GM12873 (cell line): Measurements from ENCODE around the gene SNX19.

ENCODE experiments used
- CTCF ChIP-seq: IDR thresholded peaks from 2 replicates; pipeline ENCODE4 v1.5.1; 2012; ENCODE audit warnings: low read depth, mild to moderate bottlenecking, moderate library complexity, low read length, control low read depth; ENCODE audit not compliant: insufficient read depth; ENCODE audit errors: missing control alignments

The SNX19 gene

DNA sequence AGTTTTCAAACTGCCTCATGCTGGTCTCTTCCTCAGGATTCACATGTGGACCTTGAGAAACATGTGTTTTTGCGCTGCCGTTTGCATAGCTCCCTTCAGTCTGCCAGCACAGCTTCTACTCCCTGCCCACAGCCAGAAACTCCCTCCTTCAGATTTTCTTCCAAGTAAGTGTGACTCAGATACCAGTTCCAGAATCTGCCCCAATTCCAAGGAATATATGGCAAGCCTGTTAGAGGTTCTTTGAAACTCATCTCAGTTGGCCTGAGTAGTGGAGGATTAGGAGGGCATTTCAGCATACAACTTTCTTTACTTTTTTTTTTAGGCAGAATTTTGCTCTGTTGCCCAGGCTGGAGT, 67.1 kb downstream of the SNX19 start:
- TF ChIP-seq CTCF: no peak

DNA sequence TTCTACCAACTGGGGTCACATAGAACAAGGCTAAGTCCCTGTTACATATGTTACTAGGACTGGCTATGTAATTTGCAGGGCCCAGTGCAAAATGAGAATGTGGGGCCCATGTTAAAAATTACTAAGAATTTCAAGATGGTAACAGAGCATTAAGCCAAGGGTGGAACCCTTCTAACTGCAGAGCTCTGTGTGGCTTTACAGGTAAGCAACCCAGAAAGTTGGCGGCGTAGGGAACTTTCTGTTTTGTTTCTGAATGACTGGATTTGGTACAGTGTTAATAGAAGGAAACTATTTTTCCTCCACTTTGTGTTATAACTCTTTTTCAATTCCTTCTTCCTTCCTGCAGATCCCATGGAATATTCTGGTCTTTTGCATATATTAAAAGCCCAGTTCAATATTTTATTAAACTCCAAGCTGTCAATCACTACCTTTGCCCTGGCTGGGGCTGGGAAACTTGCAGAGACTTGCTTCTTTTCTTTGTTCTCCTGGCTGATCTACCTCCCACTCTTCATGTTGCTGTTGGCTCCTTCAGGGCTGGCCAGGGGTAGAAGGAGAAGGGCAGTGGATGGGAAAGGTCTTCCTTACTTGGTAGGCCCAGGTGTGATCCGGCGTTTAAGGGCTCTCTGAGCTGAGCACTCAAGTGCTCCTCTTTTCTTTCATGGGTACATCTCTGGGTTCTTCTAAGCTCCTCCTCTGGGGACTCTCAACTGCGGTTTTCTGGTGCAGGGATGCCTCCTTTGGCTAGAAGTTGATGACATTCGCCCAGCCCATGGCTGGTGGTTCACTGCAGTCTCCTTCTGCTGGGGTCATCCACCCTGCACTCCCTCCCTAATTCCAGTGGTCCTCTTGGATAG, 67.7 kb downstream of the SNX19 start:
- no peak for TF ChIP-seq CTCF

DNA sequence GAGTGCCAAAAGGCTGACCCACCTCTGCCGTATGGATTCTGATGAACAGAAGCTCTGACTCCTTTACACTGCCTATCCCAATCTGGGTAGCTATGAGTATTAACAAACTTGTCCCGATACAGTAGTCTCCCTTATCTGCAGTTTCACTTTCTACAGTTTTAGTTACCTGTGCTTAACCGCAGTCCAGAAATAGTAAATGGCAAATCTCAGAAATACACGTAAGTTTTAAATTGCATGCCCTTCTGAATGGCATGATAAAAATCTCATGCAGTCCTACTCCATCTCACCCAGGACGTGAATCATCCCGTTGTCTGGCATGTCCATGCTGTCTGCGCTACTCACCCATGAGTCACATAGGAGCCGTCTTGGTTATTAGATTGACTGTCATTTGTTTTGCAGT, 68.8 kb downstream of the SNX19 start:
- TF ChIP-seq CTCF: no peak

- TF ChIP-seq CTCF: no peak
Observed at GRCh38 chr11:130846606-130847005, 69.7 kb downstream of the SNX19 start.

DNA sequence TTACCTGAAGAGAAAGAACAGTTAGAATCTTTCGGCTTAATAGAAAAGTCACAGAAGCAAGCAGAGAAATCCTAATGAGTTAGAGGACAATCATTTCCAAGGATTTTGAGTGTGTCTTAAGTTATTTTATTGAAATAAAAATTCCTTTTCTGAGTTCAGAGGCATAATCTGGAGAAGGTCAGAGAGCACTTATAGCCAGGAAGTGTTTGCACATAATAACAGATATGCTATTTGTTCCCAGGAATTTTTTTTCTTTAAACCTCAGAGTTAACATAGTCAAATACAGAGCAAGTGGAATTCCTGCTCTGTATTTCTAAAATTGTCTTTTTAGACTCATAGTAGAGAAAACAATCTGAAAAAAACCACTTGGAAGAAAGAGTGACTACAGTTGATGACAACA, 74.3 kb downstream of the SNX19 start:
- no peak for TF ChIP-seq CTCF

DNA sequence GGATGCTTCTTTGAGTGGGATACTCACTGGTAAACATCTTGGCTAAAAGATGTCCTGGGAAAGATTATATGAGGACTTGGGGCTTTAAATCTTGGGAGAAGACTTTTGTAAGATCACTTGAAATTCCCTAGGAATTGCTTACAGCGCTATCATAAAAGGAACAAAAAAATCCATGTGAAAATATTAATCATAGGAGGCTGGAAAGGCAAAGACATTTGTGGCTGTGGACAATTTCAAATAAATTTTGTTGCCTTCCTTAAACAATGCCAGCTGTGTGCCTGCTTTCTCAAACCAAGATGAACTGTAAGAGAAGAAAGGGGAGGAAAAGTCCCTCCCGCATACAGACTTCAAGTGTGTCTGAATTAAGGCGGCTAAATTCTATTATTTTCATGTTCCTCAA, 75.6 kb downstream of the SNX19 start:
- no peak for TF ChIP-seq CTCF

DNA sequence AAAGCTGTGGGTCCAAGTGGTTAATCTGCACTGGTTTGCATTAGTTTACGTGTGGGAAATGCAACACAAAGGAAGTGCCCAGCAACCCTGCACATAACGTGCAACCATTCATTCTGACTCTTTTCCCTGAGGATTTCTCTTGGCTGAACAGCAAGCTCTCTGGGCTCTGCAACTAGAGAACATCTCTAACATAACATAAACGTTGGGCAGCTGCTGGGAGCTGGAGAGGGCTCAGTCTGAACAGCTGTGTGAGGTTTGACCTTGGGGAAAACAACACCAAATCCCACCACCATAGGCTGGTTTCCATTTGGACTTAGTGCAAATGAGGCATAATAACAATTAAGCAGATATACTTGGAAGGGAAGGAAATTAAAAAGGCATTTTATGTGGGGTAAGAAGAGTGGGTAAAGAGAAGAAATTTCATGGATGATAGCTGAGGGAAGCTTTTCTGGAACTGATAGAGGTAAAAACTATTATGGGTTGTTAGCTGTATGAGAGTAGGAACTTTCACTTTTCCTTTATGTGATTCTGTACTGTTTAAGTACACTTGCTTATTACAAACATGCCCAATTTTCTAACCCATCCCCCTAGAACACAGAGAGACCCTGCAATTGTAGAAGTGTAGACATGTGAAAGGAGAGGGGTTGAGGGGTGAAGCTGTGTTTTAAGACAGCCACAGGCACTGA, 76.2 kb downstream of the SNX19 start:
- TF ChIP-seq CTCF: no peak
